ENCODE data around the gene ENC1. TPM values are rescaled to one million over a fixed set of nuclear protein-coding genes. Genes with fewer than 3 reads are reported as not detected.

Gene ENC1
- total and polyA plus RNA-seq, 12 donors = 2.1 to 9.1 (median 3.7) TPM

DNA sequence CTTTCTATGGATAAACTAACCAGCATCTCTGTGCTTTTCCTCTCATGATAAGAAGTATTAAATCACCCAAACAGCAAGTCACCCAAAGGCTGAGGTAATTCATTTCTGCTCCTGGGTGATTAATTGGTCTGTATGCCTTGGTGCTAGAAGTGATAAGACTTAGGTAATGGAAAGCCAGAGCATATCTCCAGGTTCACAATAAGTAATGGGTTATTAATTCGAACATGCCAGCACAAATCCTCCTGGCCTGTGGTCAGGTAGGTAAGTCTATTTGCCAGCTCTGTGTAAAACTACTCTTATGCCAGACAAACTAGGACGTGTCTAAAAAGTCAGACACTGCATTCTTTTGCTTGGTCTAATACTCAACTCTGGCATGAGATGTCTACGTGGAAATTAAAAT is 11.2 kb upstream of the ENC1 start:
- ATAC-seq = no peak
- DNase-seq = no peak
- TF ChIP-seq, protein P1, sequence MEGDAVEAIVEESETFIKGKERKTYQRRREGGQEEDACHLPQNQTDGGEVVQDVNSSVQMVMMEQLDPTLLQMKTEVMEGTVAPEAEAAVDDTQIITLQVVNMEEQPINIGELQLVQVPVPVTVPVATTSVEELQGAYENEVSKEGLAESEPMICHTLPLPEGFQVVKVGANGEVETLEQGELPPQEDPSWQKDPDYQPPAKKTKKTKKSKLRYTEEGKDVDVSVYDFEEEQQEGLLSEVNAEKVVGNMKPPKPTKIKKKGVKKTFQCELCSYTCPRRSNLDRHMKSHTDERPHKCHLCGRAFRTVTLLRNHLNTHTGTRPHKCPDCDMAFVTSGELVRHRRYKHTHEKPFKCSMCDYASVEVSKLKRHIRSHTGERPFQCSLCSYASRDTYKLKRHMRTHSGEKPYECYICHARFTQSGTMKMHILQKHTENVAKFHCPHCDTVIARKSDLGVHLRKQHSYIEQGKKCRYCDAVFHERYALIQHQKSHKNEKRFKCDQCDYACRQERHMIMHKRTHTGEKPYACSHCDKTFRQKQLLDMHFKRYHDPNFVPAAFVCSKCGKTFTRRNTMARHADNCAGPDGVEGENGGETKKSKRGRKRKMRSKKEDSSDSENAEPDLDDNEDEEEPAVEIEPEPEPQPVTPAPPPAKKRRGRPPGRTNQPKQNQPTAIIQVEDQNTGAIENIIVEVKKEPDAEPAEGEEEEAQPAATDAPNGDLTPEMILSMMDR (IDR thresholded peaks at IDR 0.05) = no peak
- Histone ChIP-seq H3K27ac (no peak overlapping the region), H3K36me3 (no peaks in the 10 kb centered on the region), H3K4me3 (no peak overlapping the region), H3K4me1 (peaks cover 0 to 10% (median 7%) of the 10 kb centered on the region in 9 donors), H3K27me3 (no peaks in the 10 kb centered on the region), H3K9me3 (no peaks in the 10 kb centered on the region)
- intact Hi-C loops (cut with DNase I) = loop anchor here in 2 of 10 donors (5.0 to 10.0 kb wide), 2 partner anchors 1057 to 1064 kb away; no protein-coding TSS in a partner anchor
- WGBS, 2 donors = 88 to 94% methylated on average over 3 of the region's 3 CpGs

DNA sequence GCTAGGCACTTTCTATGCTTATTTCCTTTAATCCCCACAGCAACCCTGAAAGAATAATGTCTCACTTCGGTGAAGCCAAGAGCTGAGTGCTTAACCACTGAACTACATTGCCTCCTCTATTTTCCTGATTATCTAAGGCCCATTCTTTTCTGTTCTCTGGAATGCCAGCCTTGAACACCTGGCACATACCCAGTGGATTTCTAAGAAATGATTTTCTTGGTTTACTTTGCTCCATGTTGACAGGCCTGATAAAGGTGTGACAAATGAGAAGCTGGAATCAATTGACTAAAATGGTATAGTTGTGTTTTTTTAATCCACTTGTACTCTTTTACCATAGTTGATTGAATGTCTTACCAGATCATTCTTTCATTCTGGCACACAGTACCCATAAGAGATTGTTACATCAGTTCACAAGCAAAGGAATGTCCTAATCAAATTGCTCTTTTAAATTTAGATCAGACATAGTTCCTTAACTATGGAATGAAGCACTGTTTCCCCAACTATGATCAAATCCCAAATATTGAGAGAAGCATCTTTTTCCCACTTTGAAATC is 9.0 kb upstream of the ENC1 start:
- H3K4me3 ChIP-seq = no peak overlapping the region
- WGBS, 2 donors = 35 to 38% methylated on average over 1 of the region's 1 CpG

DNA sequence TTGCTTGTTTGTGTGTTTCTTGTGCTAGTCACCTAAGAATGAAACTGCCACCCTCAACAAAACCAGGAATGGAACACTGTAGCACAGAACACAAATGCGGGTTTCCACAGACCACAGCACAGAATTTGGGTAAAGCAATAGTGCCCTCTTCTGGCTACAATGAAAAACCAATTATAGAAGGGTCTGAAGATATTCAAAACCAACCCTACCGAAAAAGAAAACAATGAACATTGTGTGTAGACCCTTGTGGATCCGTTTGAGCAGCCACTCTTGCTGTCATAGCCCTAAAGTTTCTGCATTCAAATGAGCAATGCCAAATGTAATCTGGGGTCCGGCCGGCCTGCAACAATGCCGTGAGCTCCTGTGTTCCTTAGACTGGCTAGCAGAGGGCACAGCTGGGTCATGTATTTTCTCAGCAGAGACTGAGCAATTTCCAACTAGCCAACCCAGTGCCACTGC is 8.3 kb upstream of the ENC1 start:
- peak overlapping the region in 1 of 10 donors; percentile 25 for H3K4me3 ChIP-seq
- WGBS, 2 donors = 12 to 16% methylated on average over 6 of the region's 6 CpGs
- TF ChIP-seq, protein P1 (IDR thresholded peaks at IDR 0.05) = peak; percentile 54 to 88 (median 77)

More for the DNA sequence above, 9.0 kb upstream of the ENC1 start:
- intact Hi-C loops (cut with DNase I) = loop anchor here (2.0 to 10.0 kb wide), 13 partner anchors 355 to 1057 kb away; no protein-coding TSS in a partner anchor
- Histone ChIP-seq H3K36me3 (no peaks in the 10 kb centered on the region), H3K27me3 (no peaks in the 10 kb centered on the region), H3K4me1 (peaks cover 0 to 11% (median 7%) of the 10 kb centered on the region in 9 donors), H3K27ac (no peak overlapping the region), H3K9me3 (no peaks in the 10 kb centered on the region)
- DNase-seq = no peak
- TF ChIP-seq, protein P1 (IDR thresholded peaks at IDR 0.05) = no peak
- no peak for ATAC-seq

DNA sequence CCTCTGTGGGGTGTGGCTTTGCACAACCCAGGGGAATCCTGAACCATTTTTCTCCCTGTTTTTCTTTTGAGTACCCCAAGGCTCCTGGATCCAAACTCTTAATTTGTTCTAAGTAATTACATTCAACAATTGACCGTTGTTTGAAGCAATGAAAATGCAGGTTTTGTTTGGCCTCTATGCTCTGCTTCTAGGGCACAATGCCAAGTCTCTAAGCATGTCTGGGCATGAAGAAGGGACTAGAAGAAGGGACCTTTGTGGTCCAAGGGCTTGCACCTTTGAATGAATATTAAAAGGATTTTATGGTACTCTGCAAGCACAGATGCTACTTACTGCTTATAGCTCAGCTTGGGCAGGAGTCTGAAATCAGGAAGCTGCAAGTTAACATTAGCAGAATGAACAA is 6.6 kb upstream of the ENC1 start:
- Histone ChIP-seq H3K27me3 (no peaks in the 10 kb centered on the region), H3K9me3 (no peaks in the 10 kb centered on the region), H3K27ac (no peak overlapping the region), H3K36me3 (no peaks in the 10 kb centered on the region), H3K4me3 (no peak overlapping the region), H3K4me1 (peaks cover 5 to 35% (median 18%) of the 10 kb centered on the region in 9 donors)
- intact Hi-C loops (cut with DNase I) = loop anchor here in 9 of 10 donors (5.0 to 10.0 kb wide), 12 partner anchors 352 to 1055 kb away; no protein-coding TSS in a partner anchor
- ATAC-seq (no peak), DNase-seq (no peak)
- TF ChIP-seq, protein P1 (IDR thresholded peaks at IDR 0.05) = no peak
- WGBS, 2 donors = 66 to 72% methylated on average over 1 of the region's 1 CpG

More for the DNA sequence above, 8.3 kb upstream of the ENC1 start:
- no peaks in the 10 kb centered on the region for H3K27me3 ChIP-seq
- no peak overlapping the region for H3K27ac ChIP-seq
- peaks cover 0 to 17% (median 7%) of the 10 kb centered on the region in 9 donors for H3K4me1 ChIP-seq
- no peaks in the 10 kb centered on the region for H3K9me3 ChIP-seq
- DNase-seq (no peak), ATAC-seq (peak; percentile 75 to 93 (median 90))
- intact Hi-C loops (cut with DNase I) = loop anchor here (1.0 to 10.0 kb wide), 14 partner anchors 354 to 1057 kb away; no protein-coding TSS in a partner anchor
- no peaks in the 10 kb centered on the region for H3K36me3 ChIP-seq
